ENCODE results near the gene AGXT2. TPM values are rescaled to one million over a fixed set of nuclear protein-coding genes. Genes with fewer than 3 reads are reported as not detected.

The AGXT2 gene
- total and polyA plus RNA-seq, 9 of the 15 experiments (the other 6 are each of a cell fraction or from before 2014, with no cell fraction given): not detected

- FAIRE-seq: no peak
- WGBS (ENCODE audit: insufficient coverage, low coverage, missing lambda C conversion rate): 0% methylated on average over 6 of the region's 6 CpGs
- intact Hi-C loops (cut with micrococcal nuclease): no loop called here
These were observed 33.4 kb upstream of the AGXT2 start for GRCh38 chr5:35081134-35081533.

More at GRCh38 chr5:35081134-35081533, 33.4 kb upstream of the AGXT2 start:
- no peak overlapping the region for H3K27ac ChIP-seq (ENCODE audit: extremely low read depth, low read depth, low read length)
- no peaks in the 10 kb centered on the region for H3K79me2 ChIP-seq (ENCODE audit: control insufficient read depth, insufficient read depth, low read length)
- in situ Hi-C loops (cut with MboI): no loop called here
- ChIA-PET CTCF (ENCODE audit: low intra/inter-chr PET ratio) (no interaction called here), POLR2A (no interaction called here)
- H3K27me3 ChIP-seq (ENCODE audit: control insufficient read depth in 2 of 2, insufficient read depth in 2 of 2, low read length in 2 of 2): no peaks in the 10 kb centered on the region; a peak in 1 of 5 replicates
- no peak overlapping the region for H3K4me2 ChIP-seq (ENCODE audit: insufficient read depth, low read length)
- no peak overlapping the region for H3K4me3 ChIP-seq
- ATAC-seq (no peak), DNase-seq (ENCODE audit: extremely low read depth in 1 of 4, low spot score in 3 of 4) (no peak)
- no peak overlapping the region for H3K9ac ChIP-seq (ENCODE audit: insufficient read depth in 1 of 2, low read depth in 2 of 2, low read length in 2 of 2)
- H4K20me1 ChIP-seq (replicated peaks; ENCODE audit: control insufficient read depth, insufficient read depth, low read length): no peaks in the 10 kb centered on the region
- H3K36me3 ChIP-seq (ENCODE audit: control insufficient read depth, insufficient read depth, low read length): no peaks in the 10 kb centered on the region
- TF ChIP-seq ERF (CRISPR knock-in tag; IDR thresholded peaks at IDR 0.05): no peak
- TF ChIP-seq KAT8 (IDR thresholded peaks at IDR 0.05; ENCODE audit: low read depth): no peak
- no peak for TF ChIP-seq ADNP (tag; IDR thresholded peaks at IDR 0.05)
- no peak for TF ChIP-seq ZNF707 (CRISPR knock-in tag; conservative IDR thresholded peaks at IDR 0.05)
- TF ChIP-seq HNRNPL (IDR thresholded peaks at IDR 0.05; ENCODE audit: low read depth, low read length): no peak
- no peak for TF ChIP-seq THAP12 (CRISPR knock-in tag; IDR thresholded peaks at IDR 0.05)
- TF ChIP-seq ZNF583 (CRISPR knock-in tag; IDR thresholded peaks at IDR 0.05): no peak
- TF ChIP-seq FOS (IDR thresholded peaks at IDR 0.05; ENCODE audit: extremely low read depth, insufficient read length): no peak
- TF ChIP-seq ZNF79 (CRISPR knock-in tag; IDR thresholded peaks at IDR 0.05; ENCODE audit: low read depth): no peak
- TF ChIP-seq TAL1 (IDR thresholded peaks at IDR 0.05): no peak
- no peak for TF ChIP-seq TAF15 (IDR thresholded peaks at IDR 0.05; ENCODE audit: low read depth, low read length)
- no peak for TF ChIP-seq NR2F6 (CRISPR knock-in tag; IDR thresholded peaks at IDR 0.05)
- no peak for TF ChIP-seq CC2D1A (IDR thresholded peaks at IDR 0.05)
- no peak for TF ChIP-seq TCF7L2 (IDR thresholded peaks at IDR 0.05; ENCODE audit: low read depth, low read length)
- no peak for TF ChIP-seq ELF2 (CRISPR knock-in tag; IDR thresholded peaks at IDR 0.05)
- BruUV-seq (replicated peaks): no TSS peak
- H2AFZ ChIP-seq (ENCODE audit: low read depth, low read length): no peak overlapping the region
- H3K9me1 ChIP-seq (ENCODE audit: control insufficient read depth, insufficient read depth, low read length): no peaks in the 10 kb centered on the region
- no peaks in the 10 kb centered on the region for H3K4me1 ChIP-seq (replicated peaks in 1 of 2; ENCODE audit: control insufficient read depth in 2 of 2, insufficient read depth in 2 of 2, low read length in 2 of 2)
- no peaks in the 10 kb centered on the region for H3K9me3 ChIP-seq (replicated peaks; ENCODE audit: control insufficient read depth, insufficient read depth, low read depth, low read length)

Data from K562 (cell line).